CD14-positive monocyte (primary cell): ENCODE measurements around the gene CHN1. TPM values are rescaled to one million over a fixed set of nuclear protein-coding genes. Genes with fewer than 3 reads are reported as not detected.

Experiments
- DNase-seq, 3 donors: peaks; one replicate each; pipeline ENCODE4 v3.0.0-alpha.2; 2011 to 2022
- H2AFZ ChIP-seq: 2 replicates; pipeline ENCODE4 v1.6.0; 2012; ENCODE audit warnings: mild to moderate bottlenecking, low read depth, low read length, inconsistent platforms; ENCODE audit not compliant: insufficient read depth, poor library complexity, severe bottlenecking
- H3K27ac ChIP-seq, 2 donors: 1 replicate in 1 of 2; 2 replicates in 1 of 2; pipeline ENCODE4 v1.5.1; 2012 to 2013; ENCODE audit warnings: low read length in 2 of 2, control low read depth in 1 of 2, inconsistent platforms in 1 of 2, low read depth in 1 of 2, mild to moderate bottlenecking in 1 of 2
- H3K27me3 ChIP-seq, 2 donors: one replicate each; pipeline versions ENCODE4 v1.6.0 to v1.6.1; 2011 to 2013; ENCODE audit warnings: low read length in 2 of 2; ENCODE audit not compliant: control insufficient read depth in 2 of 2, insufficient read depth in 2 of 2
- H3K36me3 ChIP-seq, 2 donors: replicated peaks in 1 of 2; 1 replicate in 1 of 2; 2 replicates in 1 of 2; pipeline versions ENCODE4 v1.5.1 to v1.6.1; 2012 to 2013; ENCODE audit warnings: low read length in 2 of 2, control low read depth in 1 of 2, inconsistent platforms in 1 of 2, mild to moderate bottlenecking in 1 of 2; ENCODE audit not compliant: insufficient read depth in 2 of 2, control insufficient read depth in 1 of 2
- H3K4me1 ChIP-seq, 2 donors: 1 replicate in 1 of 2; 2 replicates in 1 of 2; pipeline versions ENCODE4 v1.5.1 to v1.6.1; 2012 to 2013; ENCODE audit warnings: low read length in 2 of 2, control low read depth in 1 of 2, inconsistent platforms in 1 of 2, mild to moderate bottlenecking in 1 of 2, moderate library complexity in 1 of 2; ENCODE audit not compliant: insufficient read depth in 2 of 2, control insufficient read depth in 1 of 2
- H3K4me2 ChIP-seq: replicated peaks from 2 replicates; pipeline ENCODE3; 2012; ENCODE audit warnings: low read length, moderate library complexity, mild to moderate bottlenecking; ENCODE audit not compliant: poor library complexity, severe bottlenecking; ENCODE audit errors: extremely low read depth
- H3K4me3 ChIP-seq, 3 experiments: fragments of 200-600 bp in 1 of 3; sonication (generic) in 1 of 3; replicated peaks in 1 of 3; 1 replicate in 2 of 3; 2 replicates in 1 of 3; pipeline ENCODE4 v1.5.1; 2011 to 2013; ENCODE audit warnings: low read length in 3 of 3, mild to moderate bottlenecking in 3 of 3, control low read depth in 2 of 3, low read depth in 2 of 3, inconsistent platforms in 1 of 3, moderate library complexity in 1 of 3
- H3K79me2 ChIP-seq: 2 replicates; pipeline ENCODE4 v1.6.0; 2012; ENCODE audit warnings: mild to moderate bottlenecking, control low read depth, inconsistent platforms, low read length, moderate library complexity; ENCODE audit not compliant: insufficient read depth
- H3K9ac ChIP-seq: 2 replicates; pipeline ENCODE4 v1.6.0; 2017; ENCODE audit warnings: low read length, mild to moderate bottlenecking; ENCODE audit not compliant: insufficient read depth, poor library complexity, severe bottlenecking
- H3K9me3 ChIP-seq, 2 donors: replicated peaks in 1 of 2; 1 replicate in 1 of 2; 2 replicates in 1 of 2; pipeline versions ENCODE4 v1.5.1 to v1.6.1; 2012 to 2013; ENCODE audit warnings: low read length in 2 of 2, control low read depth in 1 of 2; ENCODE audit not compliant: control insufficient read depth in 1 of 2, insufficient read depth in 1 of 2
- H4K20me1 ChIP-seq: 2 replicates; pipeline ENCODE4 v1.6.0; 2012; ENCODE audit warnings: mild to moderate bottlenecking, low read length, control low read depth, moderate library complexity; ENCODE audit not compliant: insufficient read depth
- H3K27ac Mint-ChIP-seq, 7 donors: one replicate each; pipeline ENCODE4 v1.8.0; 2020; ENCODE audit warnings: mild to moderate bottlenecking in 7 of 7, mixed read lengths in 7 of 7, moderate library complexity in 6 of 7, inconsistent platforms in 2 of 7
- H3K27me3 Mint-ChIP-seq, 3 donors: one replicate each; pipeline ENCODE4 v1.8.0; 2021 to 2022; ENCODE audit warnings: low read depth in 3 of 3, mild to moderate bottlenecking in 3 of 3, mixed read lengths in 3 of 3, moderate library complexity in 3 of 3, inconsistent platforms in 1 of 3
- H3K36me3 Mint-ChIP-seq, 2 donors: one replicate each; pipeline ENCODE4 v1.8.0; 2020; ENCODE audit warnings: mixed read lengths in 2 of 2, inconsistent platforms in 1 of 2, mild to moderate bottlenecking in 1 of 2
- H3K4me1 Mint-ChIP-seq: one replicate; pipeline ENCODE4 v1.8.0; 2020; ENCODE audit warnings: mild to moderate bottlenecking, mixed read lengths
- H3K4me3 Mint-ChIP-seq, 2 donors: one replicate each; pipeline ENCODE4 v1.8.0; 2020; ENCODE audit warnings: mild to moderate bottlenecking in 2 of 2, mixed read lengths in 2 of 2, moderate library complexity in 1 of 2
- H3K9me3 Mint-ChIP-seq, 7 donors: one replicate each; pipeline ENCODE4 v1.8.0; 2020 to 2022; ENCODE audit warnings: mixed read lengths in 7 of 7, mild to moderate bottlenecking in 6 of 7, moderate library complexity in 6 of 7, inconsistent platforms in 2 of 7
- whole genome bisulfite sequencing: methylation state at CpG from one replicate; pipeline ENCODE4 v1.1.5; 2013; ENCODE audit warnings: missing lambda C conversion rate; ENCODE audit not compliant: insufficient coverage; 5-methylcytosine and 5-hydroxymethylcytosine counted together
- intact Hi-C, 2 donors: fragments of 100-400 bp; cut with micrococcal nuclease; formaldehyde crosslinking; loops; one replicate each; pipeline versions ENCODE4 v1.15.0 to v1.15.1; 2023
- polyA plus RNA-seq, 3 donors: library from polyadenylated mRNA; depleted of rRNA in 1 of 3; unstranded in 2 of 3; stranded (reverse) in 1 of 3; fragments of 300-500 nt in 2 of 3; fragments of >200 nt in 1 of 3; fragmentation: Illumina TruSeq in 2 of 3; gene quantifications; 1 replicate in 2 of 3; 2 replicates in 1 of 3; pipeline ENCODE4 v1.2.3, GENCODE V29; 2012 to 2021
- TF ChIP-seq, protein P1 (sequence below): fragments of 200-600 bp; IDR thresholded peaks from one replicate; pipeline ENCODE4 v1.8.0; 2022; ENCODE audit warnings: antibody characterized with exemption, mild to moderate bottlenecking

CHN1 gene
- polyA plus RNA-seq, 3 donors = 0.36 TPM; not detected in 2

DNA sequence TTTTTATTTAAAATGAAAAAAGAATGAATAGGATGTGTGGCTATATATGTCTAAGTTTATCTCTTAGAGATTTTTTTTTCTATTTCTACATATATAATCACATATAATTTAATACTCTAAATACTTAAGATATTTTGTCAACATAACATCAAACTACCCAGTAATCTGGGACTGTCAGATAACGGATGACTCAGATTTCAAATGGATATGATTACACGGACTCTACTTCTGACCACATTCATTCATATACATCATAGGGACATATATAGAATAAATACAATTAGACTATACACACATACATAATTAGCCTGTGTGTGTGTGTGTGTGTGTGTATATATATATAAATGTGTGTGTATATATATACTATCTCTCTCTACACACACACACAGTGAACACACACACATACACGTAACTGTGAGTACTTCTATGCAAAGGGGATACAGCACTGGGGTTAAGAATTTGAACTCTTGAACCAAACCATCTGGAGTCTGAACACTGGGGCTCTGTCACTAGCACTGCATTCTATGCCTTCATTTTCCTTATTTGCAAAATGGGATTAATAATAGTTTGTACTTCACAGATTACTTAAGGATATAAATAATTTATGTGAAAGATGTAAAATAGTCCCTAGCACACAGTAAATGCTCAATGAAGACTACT, 59.5 kb downstream of the CHN1 start:
- Histone ChIP-seq H3K4me2 (no peak overlapping the region), H2AFZ (no peak overlapping the region), H3K9ac (no peak overlapping the region), H3K27me3 (no peaks in the 10 kb centered on the region), H3K9me3 (no peaks in the 10 kb centered on the region), H3K27ac (no peak overlapping the region), H3K4me3 (no peak overlapping the region), H3K36me3 (no peaks in the 10 kb centered on the region), H3K79me2 (no peaks in the 10 kb centered on the region), H4K20me1 (no peaks in the 10 kb centered on the region), H3K4me1 (no peaks in the 10 kb centered on the region)
- H3K27ac Mint-ChIP-seq = no peak overlapping the region
- H3K9me3 Mint-ChIP-seq = no peaks in the 10 kb centered on the region
- no CpG with 5 or more reads among the region's 3 CpGs for WGBS
- H3K4me3 Mint-ChIP-seq = no peak overlapping the region
- intact Hi-C loops = no loop called here
- H3K36me3 Mint-ChIP-seq = no peaks in the 10 kb centered on the region
- no peaks in the 10 kb centered on the region for H3K4me1 Mint-ChIP-seq
- TF ChIP-seq, protein P1, sequence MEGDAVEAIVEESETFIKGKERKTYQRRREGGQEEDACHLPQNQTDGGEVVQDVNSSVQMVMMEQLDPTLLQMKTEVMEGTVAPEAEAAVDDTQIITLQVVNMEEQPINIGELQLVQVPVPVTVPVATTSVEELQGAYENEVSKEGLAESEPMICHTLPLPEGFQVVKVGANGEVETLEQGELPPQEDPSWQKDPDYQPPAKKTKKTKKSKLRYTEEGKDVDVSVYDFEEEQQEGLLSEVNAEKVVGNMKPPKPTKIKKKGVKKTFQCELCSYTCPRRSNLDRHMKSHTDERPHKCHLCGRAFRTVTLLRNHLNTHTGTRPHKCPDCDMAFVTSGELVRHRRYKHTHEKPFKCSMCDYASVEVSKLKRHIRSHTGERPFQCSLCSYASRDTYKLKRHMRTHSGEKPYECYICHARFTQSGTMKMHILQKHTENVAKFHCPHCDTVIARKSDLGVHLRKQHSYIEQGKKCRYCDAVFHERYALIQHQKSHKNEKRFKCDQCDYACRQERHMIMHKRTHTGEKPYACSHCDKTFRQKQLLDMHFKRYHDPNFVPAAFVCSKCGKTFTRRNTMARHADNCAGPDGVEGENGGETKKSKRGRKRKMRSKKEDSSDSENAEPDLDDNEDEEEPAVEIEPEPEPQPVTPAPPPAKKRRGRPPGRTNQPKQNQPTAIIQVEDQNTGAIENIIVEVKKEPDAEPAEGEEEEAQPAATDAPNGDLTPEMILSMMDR = no peak
- peaks cover 2% of the 10 kb centered on the region in 3 donors for H3K27me3 Mint-ChIP-seq
- no peak for DNase-seq

- no peaks in the 10 kb centered on the region for H3K9me3 Mint-ChIP-seq
- WGBS = 88% methylated on average over 1 of the region's 1 CpG
- H3K79me2 ChIP-seq = no peaks in the 10 kb centered on the region
- no peak overlapping the region for H2AFZ ChIP-seq
- no peaks in the 10 kb centered on the region for H3K9me3 ChIP-seq
- H3K36me3 Mint-ChIP-seq = no peaks in the 10 kb centered on the region
- TF ChIP-seq, protein P1 = no peak
- no peak overlapping the region for H3K27ac ChIP-seq
- no peak overlapping the region for H3K4me3 ChIP-seq
- H3K36me3 ChIP-seq = no peaks in the 10 kb centered on the region
- peaks cover 2 to 5% (median 3%) of the 10 kb centered on the region in 3 donors for H3K27me3 Mint-ChIP-seq
- no peaks in the 10 kb centered on the region for H3K27me3 ChIP-seq
- no peaks in the 10 kb centered on the region for H3K4me1 Mint-ChIP-seq
- intact Hi-C loops = no loop called here
- no peak overlapping the region for H3K4me2 ChIP-seq
- H3K27ac Mint-ChIP-seq = no peak overlapping the region
- no peak overlapping the region for H3K4me3 Mint-ChIP-seq
- H3K4me1 ChIP-seq = no peaks in the 10 kb centered on the region
- H4K20me1 ChIP-seq = no peaks in the 10 kb centered on the region
- no peak overlapping the region for H3K9ac ChIP-seq
- DNase-seq = no peak
Measured at GRCh38 chr2:174939046-174939445, 66.1 kb downstream of the CHN1 start.
